GM12874 (cell line): ENCODE data around the gene ULBP2.

ENCODE experiments used
- CTCF ChIP-seq: IDR thresholded peaks from 2 replicates; pipeline ENCODE4 v1.5.1; 2011; ENCODE audit warnings: low read depth, mild to moderate bottlenecking, control low read depth, low read length, moderate library complexity; ENCODE audit not compliant: insufficient read depth

The ULBP2 gene

DNA sequence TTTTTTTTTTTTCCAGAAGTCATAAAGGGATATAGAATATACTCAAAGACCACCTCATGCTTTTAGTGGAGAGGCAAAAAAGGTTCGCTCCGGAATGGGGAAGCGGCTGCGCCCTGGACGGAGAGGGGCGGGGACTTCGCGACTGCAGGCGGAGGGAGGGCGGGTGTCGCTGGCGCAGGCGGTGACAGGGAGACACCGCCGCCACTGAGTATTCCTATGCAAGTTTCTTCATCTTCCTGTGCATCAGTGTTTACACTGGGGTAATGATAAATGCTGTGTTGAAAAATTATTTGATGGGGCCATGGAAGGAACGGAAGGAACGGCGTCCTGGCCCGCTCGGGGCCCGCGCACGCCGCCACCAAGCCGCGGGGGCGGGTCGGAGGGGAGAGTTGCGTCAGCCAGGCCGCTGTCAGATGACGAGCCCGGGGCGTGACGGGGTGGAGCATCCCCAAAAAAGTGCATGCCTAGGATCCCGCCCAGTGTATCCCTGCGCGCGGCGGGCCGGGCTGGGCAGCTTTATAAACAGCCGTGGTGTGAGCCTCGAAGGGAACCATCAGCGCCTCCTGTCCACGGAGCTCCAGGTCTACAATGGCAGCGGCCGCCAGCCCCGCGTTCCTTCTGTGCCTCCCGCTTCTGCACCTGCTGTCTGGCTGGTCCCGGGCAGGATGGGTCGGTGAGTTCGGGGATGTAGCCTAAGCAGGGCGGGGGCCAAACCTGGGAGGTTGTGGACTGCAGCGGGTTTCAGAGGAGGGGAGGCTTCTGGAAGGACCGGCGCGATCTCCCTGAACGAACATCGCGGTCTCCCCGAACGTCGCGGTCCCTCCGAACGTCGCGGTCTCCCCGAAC is 21.9 kb downstream of the ULBP2 start, which contains the start of gene ULBP1:
Gene ULBP1 (plus strand): TSS at position 482 of the 846 bp plus-strand sequence. CDS start 107 bp downstream, at position 589.
- no peak for TF ChIP-seq CTCF

GRCh38 chr6:149964308-149965193 is 22.7 kb downstream of the ULBP2 start:
- no peak for TF ChIP-seq CTCF

DNA sequence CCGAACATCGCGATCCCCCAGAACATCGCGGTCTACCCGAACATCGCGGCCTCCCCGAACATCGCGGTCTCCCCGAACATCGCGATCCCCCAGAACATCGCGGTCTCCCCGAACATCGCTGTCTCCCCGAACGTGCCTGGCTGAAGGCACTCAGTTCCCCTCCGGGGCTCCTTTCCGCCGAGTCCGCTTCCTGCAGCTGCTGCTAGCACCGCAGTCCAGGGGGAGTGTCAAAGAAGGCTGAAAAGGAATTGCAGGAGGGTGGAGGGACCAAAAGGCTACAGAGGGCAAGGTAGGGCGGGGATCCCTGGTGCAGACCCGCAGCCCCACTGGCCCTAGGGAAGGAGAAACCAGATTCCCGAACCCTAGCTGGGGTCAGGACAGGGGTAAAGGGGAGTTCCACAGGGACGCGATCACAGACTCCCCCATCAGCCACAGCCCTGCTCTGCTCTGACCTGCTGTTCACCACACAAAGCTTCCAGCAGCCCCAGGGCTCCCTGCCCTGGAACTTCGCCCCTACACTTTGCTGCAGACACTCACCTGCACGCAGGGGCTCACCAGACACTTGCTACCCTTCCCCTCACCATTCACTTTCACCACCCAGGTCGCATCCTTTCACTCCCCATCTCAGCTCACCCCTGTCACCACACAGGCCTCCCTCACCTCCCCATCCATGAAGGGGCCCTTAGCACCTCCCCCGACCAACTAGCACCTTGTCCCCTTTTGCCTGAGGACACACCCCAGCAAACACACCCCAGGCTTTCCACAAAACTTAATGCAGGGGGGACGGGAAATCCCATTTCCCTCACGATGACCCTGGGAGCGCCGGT is 23.6 kb downstream of the ULBP2 start:
- no peak for TF ChIP-seq CTCF

DNA sequence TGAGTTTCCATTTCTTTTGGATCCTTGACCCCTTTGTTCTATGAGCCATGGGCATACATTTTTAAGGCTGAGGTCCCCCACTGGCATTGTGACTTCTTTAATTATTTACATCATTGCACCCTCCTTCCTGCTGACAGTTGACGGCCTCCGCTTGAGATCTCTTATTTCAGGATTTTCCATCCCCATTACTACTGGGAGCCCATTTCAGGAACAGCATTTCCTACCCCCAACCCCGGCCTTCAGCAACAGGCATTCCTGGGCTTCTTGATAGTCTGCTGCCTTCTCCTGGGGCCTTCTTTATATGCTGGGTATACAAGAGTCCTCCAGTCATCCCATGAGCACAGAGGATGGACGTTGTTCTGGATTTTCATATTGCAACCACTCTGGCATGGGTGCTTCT is 25.8 kb downstream of the ULBP2 start:
- no peak for TF ChIP-seq CTCF

- no peak for TF ChIP-seq CTCF
These were observed 27.8 kb downstream of the ULBP2 start for GRCh38 chr6:149969635-149970034.

DNA sequence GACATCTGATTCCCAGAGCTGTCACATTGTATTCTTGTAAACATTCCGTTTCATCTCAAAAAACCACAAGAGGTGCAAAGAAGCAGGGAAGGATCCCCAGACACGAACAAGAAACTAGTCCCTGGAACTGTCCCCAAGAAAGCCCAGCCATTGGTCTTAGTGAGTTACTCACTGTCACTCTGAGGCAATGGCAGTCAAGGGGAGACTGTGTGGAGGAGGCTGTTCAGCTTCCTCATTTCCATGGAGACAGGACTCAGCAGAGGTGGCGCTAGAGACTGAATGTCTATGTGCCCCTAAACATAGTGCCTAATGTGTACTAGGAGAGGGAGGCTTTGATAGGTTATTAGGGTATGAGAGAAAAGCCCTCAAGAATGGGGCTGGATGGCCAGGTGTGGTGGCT is 33.0 kb downstream of the ULBP2 start:
- TF ChIP-seq CTCF: no peak

DNA sequence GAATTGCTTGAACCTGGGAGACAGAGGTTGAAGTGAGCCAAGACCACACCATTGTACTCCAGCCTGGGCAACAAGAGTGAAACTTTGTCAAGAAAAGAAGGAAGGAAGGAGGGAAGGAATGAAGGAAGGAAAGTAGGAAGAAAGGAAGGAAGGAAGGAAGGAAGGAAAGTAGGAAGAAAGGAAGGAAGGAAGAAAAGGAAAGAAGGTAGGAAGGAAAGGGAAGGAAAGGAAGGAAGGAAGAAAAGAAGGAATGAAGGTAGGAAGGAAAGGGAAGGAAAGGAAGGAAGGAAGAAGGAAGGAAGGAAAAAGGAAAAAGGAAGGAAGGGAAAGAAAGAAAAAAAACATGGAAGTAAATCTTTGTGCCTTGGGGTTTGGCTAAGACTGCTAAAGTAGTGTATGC is 33.6 kb downstream of the ULBP2 start:
- TF ChIP-seq CTCF: no peak
